PC-9 (cell line): ENCODE results near the gene ACTG1. TPM values are rescaled to one million over a fixed set of nuclear protein-coding genes. Genes with fewer than 3 reads are reported as not detected.

Source experiments
- BruUV-seq: library from RNA; stranded (reverse); fragments of 400-500 nt; replicated peaks from 2 replicates; lab custom pipeline; 2021; lab: Mats Ljungman, UMichigan
- CTCF ChIA-PET: fragments of 300-600 bp; sonication (Branson Sonifier 250); formaldehyde crosslinking; loops from one replicate; lab custom pipeline; 2022; ENCODE audit warnings: antibody characterized with exemption; lab: Charles Lee
- POLR2A ChIA-PET: fragments of 300-600 bp; sonication (Branson Sonifier 250); formaldehyde crosslinking; loops from one replicate; lab custom pipeline; 2022; ENCODE audit warnings: antibody characterized with exemption; ENCODE audit not compliant: unreplicated experiment; lab: Charles Lee
- DNase-seq, 2 experiments: peaks; one replicate each; pipeline versions ENCODE4 v3.0.0 to v3.0.0-alpha.2; 2015 to 2022; ENCODE audit warnings: mixed read lengths in 1 of 2
- H2AFZ ChIP-seq: fragments of 200-600 bp; sonication (generic); 2 replicates; pipeline ENCODE4 v1.8.1; 2017; ENCODE audit warnings: antibody characterized with exemption
- H3F3A ChIP-seq: fragments of 200-600 bp; sonication (generic); 2 replicates; pipeline ENCODE4 v1.8.1; 2017; ENCODE audit warnings: antibody characterized with exemption, mild to moderate bottlenecking, low read depth; ENCODE audit not compliant: insufficient read depth
- H3K27ac ChIP-seq: fragments of 200-600 bp; sonication (generic); 2 replicates; pipeline ENCODE4 v1.6.1; 2016; ENCODE audit warnings: mixed run types
- H3K27me3 ChIP-seq: fragments of 200-600 bp; sonication (generic); 2 replicates; pipeline ENCODE4 v1.6.1; 2016; ENCODE audit warnings: low read depth, mixed run types; ENCODE audit not compliant: insufficient read depth
- H3K36me3 ChIP-seq: fragments of 200-600 bp; sonication (generic); 2 replicates; pipeline ENCODE4 v1.6.1; 2016; ENCODE audit warnings: low read depth, mixed run types
- H3K4me1 ChIP-seq: fragments of 200-600 bp; sonication (generic); replicated peaks from 2 replicates; pipeline ENCODE4 v1.6.1; 2016; ENCODE audit warnings: mixed run types; ENCODE audit not compliant: insufficient read depth
- H3K4me2 ChIP-seq: fragments of 200-600 bp; sonication (generic); 2 replicates; pipeline ENCODE4 v1.6.1; 2017; ENCODE audit warnings: mixed run types
- H3K4me3 ChIP-seq: fragments of 200-600 bp; sonication (generic); 2 replicates; pipeline ENCODE4 v1.6.1; 2016; ENCODE audit warnings: mixed run types
- H3K79me2 ChIP-seq: fragments of 200-600 bp; sonication (generic); 2 replicates; pipeline ENCODE4 v1.6.1; 2017; ENCODE audit warnings: low read depth, mixed run types
- H3K9me2 ChIP-seq: fragments of 200-600 bp; sonication (generic); 2 replicates; pipeline ENCODE4 v1.8.1; 2017; ENCODE audit warnings: mild to moderate bottlenecking; ENCODE audit not compliant: insufficient read depth
- H3K9me3 ChIP-seq: fragments of 200-600 bp; sonication (generic); 2 replicates; pipeline ENCODE4 v1.8.1; 2016; ENCODE audit warnings: low read depth; ENCODE audit not compliant: insufficient read depth
- H4K20me1 ChIP-seq: fragments of 200-600 bp; sonication (generic); 2 replicates; pipeline ENCODE4 v1.8.1; 2017; ENCODE audit not compliant: insufficient read depth
- CTCF ChIP-seq: fragments of 200-600 bp; sonication (generic); conservative IDR thresholded peaks from 2 replicates; pipeline ENCODE4 v1.6.1; 2017; ENCODE audit warnings: mixed run types, antibody characterized with exemption, mild to moderate bottlenecking, moderate library complexity
- EZH2 ChIP-seq: fragments of 200-600 bp; sonication (generic); IDR thresholded peaks from 2 replicates; pipeline ENCODE4 v1.8.0; 2017; ENCODE audit warnings: antibody characterized with exemption, low read depth
- intact Hi-C: fragments of 100-400 bp; cut with micrococcal nuclease; formaldehyde crosslinking; loops from one replicate; pipeline ENCODE4 v1.10.0; 2022; ENCODE audit not compliant: unreplicated experiment
- total RNA-seq: library from RNA; stranded (reverse); gene quantifications from 2 replicates; pipeline ENCODE4 v1.2.3, GENCODE V29; 2021

ACTG1 gene
- total RNA-seq, 1 experiment from 2014 or later = 3,629 TPM

- POLR2A ChIA-PET = no interaction called here
- Histone ChIP-seq H3K4me2 (peak overlapping the region; percentile 72), H3K9me2 (no peaks in the 10 kb centered on the region), H3K9me3 (no peaks in the 10 kb centered on the region), H3K4me1 (no peaks in the 10 kb centered on the region), H3F3A (no peaks in the 10 kb centered on the region), H4K20me1 (no peaks in the 10 kb centered on the region), H3K27me3 (no peaks in the 10 kb centered on the region), H3K79me2 (no peaks in the 10 kb centered on the region), H3K27ac (no peak overlapping the region), H2AFZ (peak overlapping the region; percentile 58), H3K4me3 (peak overlapping the region; percentile 55; the same call in 1 of the 2 replicates), H3K36me3 (no peaks in the 10 kb centered on the region)
- intact Hi-C loops = loop anchor here (5.0 kb wide), 1 partner anchor 501 kb away; no protein-coding TSS in a partner anchor
- DNase-seq = no peak
- TSS peak; percentile 78 for BruUV-seq
- CTCF ChIA-PET = no interaction called here
- TF ChIP-seq CTCF (no peak), EZH2 (no peak)
These were observed 24.2 kb downstream of the ACTG1 start for GRCh38 chr17:81488276-81488860.

- Histone ChIP-seq H3K79me2 (no peaks in the 10 kb centered on the region), H3K4me1 (no peaks in the 10 kb centered on the region), H3K27me3 (no peaks in the 10 kb centered on the region), H3K36me3 (no peaks in the 10 kb centered on the region), H3K4me2 (peak overlapping the region; percentile 72), H3K9me3 (no peaks in the 10 kb centered on the region), H3K9me2 (no peaks in the 10 kb centered on the region), H2AFZ (peak overlapping the region; percentile 58), H3K4me3 (peak overlapping the region; percentile 55; the same call in 1 of the 2 replicates), H3F3A (no peaks in the 10 kb centered on the region), H3K27ac (no peak overlapping the region), H4K20me1 (no peaks in the 10 kb centered on the region)
- TSS peak; percentile 36 for BruUV-seq
- intact Hi-C loops = loop anchor here (5.0 kb wide), 1 partner anchor 500 kb away; no protein-coding TSS in a partner anchor
- CTCF ChIA-PET = interaction anchor here (0.6 kb wide), 1 partner anchor 57 kb away, joined by 10 read pairs; no protein-coding TSS in a partner anchor
- POLR2A ChIA-PET = no interaction called here
- DNase-seq = peak in 1 of 2 experiments; percentile 76
- TF ChIP-seq EZH2 = no peak
- no peak for TF ChIP-seq CTCF
These were observed 24.9 kb downstream of the ACTG1 start for GRCh38 chr17:81487487-81488275.

GRCh38 chr17:81487089-81487486 is 25.5 kb downstream of the ACTG1 start:
- BruUV-seq = no TSS peak
- H2AFZ ChIP-seq = no peak overlapping the region
- no peaks in the 10 kb centered on the region for H3K79me2 ChIP-seq
- no peak for TF ChIP-seq EZH2
- no peak for TF ChIP-seq CTCF
- ChIA-PET CTCF (interaction anchor here (0.6 kb wide), 1 partner anchor 56 kb away, joined by 10 read pairs; no protein-coding TSS in a partner anchor), POLR2A (no interaction called here)
- no peaks in the 10 kb centered on the region for H3F3A ChIP-seq
- no peaks in the 10 kb centered on the region for H3K4me1 ChIP-seq
- no peak overlapping the region for H3K27ac ChIP-seq
- intact Hi-C loops = loop anchor here (5.0 kb wide), 1 partner anchor 500 kb away; no protein-coding TSS in a partner anchor
- no peaks in the 10 kb centered on the region for H3K9me3 ChIP-seq
- DNase-seq = no peak
- H4K20me1 ChIP-seq = no peaks in the 10 kb centered on the region
- H3K4me2 ChIP-seq = no peak overlapping the region
- H3K27me3 ChIP-seq = no peaks in the 10 kb centered on the region
- no peaks in the 10 kb centered on the region for H3K36me3 ChIP-seq
- no peaks in the 10 kb centered on the region for H3K9me2 ChIP-seq
- no peak overlapping the region for H3K4me3 ChIP-seq
